ENCODE data around the gene EIF3C.
"Not testable (repeated sequence)": the region's sequence is repeated elsewhere in the genome, so short reads cannot be mapped to it uniquely, and the experiment has no call there.

EIF3C gene
- total RNA-seq: 4.3 to 30.3 (median 11.1) reads per million in 9 experiments

- not testable (repeated sequence) for H3K27me3 Mint-ChIP-seq
Measured at GRCh38 chr16:28711220-28712083, at the start of gene EIF3C. Gene EIF3C, plus strand, starts transcription at chr16:28711464. Its CDS starts 223 bp downstream, at chr16:28711687.

DNA sequence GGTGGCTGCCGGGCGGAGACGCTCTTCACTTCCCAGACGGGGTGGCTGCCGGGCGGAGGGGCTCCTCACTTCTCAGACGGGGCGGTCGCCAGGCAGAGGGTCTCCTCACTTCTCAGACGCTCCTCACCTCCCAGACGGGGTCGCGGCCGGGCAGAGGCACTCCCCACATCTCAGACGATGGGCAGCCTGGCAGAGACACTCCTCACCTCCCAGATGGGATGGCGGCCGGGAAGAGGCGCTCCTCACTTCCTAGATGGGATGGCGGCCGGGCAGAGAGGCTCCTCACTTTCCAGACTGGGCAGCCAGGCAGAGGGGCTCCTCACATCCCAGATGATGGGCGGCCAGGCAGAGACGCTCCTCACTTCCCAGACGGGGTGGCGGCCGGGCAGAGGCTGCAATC, 45.0 kb upstream of the EIF3C start:
- H3K4me1 Mint-ChIP-seq (ENCODE audit: low read depth in 2 of 2); H3K27me3 Mint-ChIP-seq; DNase-seq; ATAC-seq (replicated peaks); H3K27ac Mint-ChIP-seq; H3K4me3 Mint-ChIP-seq; H3K9me3 Mint-ChIP-seq; H3K36me3 Mint-ChIP-seq (ENCODE audit: insufficient read depth): not testable (repeated sequence)

More at GRCh38 chr16:28711220-28712083, at the start of gene EIF3C:
- ATAC-seq (replicated peaks): peak; percentile 99
- peak within 1 kb of the TSS in 1 of 2 donors; percentile 19 for H3K4me3 Mint-ChIP-seq
- not testable (repeated sequence) for DNase-seq; H3K36me3 Mint-ChIP-seq (ENCODE audit: insufficient read depth); H3K9me3 Mint-ChIP-seq; H3K27ac Mint-ChIP-seq; H3K4me1 Mint-ChIP-seq (ENCODE audit: low read depth in 2 of 2)

GRCh38 chr16:28667480-28667879, 43.8 kb upstream of the EIF3C start:
- DNase-seq; H3K27ac Mint-ChIP-seq; H3K4me1 Mint-ChIP-seq (ENCODE audit: low read depth in 2 of 2); ATAC-seq (replicated peaks); H3K36me3 Mint-ChIP-seq (ENCODE audit: insufficient read depth); H3K4me3 Mint-ChIP-seq; H3K9me3 Mint-ChIP-seq; H3K27me3 Mint-ChIP-seq: not testable (repeated sequence)

DNA sequence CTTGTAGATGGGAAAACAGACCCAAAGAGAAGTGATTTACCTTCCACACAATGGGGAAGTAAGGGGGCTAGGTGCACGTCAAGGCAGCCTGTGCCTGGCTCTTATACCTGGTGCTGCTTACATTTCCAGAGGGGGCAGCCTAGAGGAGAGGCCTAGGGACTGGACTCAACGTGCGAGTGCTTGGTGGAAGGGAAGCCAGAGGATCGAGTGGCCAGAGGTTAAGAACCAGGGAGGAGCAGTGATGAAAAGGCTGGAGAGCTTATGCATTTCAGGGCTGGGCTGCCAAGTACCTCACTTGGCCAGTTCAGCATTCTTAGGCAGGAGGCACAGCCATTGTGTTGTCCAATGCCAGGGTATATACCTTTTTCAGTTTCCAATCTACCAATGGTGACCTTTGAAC, 43.1 kb upstream of the EIF3C start:
- H3K4me1 Mint-ChIP-seq (ENCODE audit: low read depth in 2 of 2); H3K27ac Mint-ChIP-seq; H3K36me3 Mint-ChIP-seq (ENCODE audit: insufficient read depth); DNase-seq; H3K4me3 Mint-ChIP-seq; H3K9me3 Mint-ChIP-seq; ATAC-seq (replicated peaks); H3K27me3 Mint-ChIP-seq: not testable (repeated sequence)

DNA sequence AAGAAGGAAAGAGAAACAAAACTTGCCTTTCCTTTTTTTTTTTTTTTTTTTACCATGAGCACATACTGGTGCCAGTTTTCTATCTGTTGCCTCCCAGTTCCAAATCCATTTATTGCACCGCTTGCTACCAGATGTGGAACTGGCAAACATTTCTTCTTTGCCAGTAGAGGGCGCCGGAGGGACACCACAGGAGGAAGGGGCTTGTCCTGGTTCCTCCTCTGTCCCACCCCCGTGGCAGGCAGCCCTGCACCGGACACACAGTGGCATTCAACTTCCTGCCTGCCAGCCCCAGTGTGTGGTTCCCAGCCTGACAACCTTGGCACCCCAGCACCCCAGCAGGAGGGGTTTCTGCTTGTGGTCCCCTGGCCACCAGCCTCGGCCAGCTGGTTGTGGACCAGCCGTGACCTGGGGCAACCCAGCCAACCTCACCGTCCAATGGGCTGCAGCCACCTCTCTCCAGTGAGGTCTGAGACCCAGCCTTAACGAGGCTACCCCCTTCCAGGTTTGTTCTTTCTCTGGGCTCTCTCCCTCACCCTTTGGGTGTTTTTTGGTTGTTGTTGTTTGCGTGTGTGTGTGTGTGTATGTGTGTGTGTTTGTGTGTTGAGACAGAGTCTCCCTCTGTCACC, 22.8 kb upstream of the EIF3C start:
- H3K27ac Mint-ChIP-seq; DNase-seq; H3K36me3 Mint-ChIP-seq (ENCODE audit: insufficient read depth); H3K27me3 Mint-ChIP-seq; H3K4me1 Mint-ChIP-seq (ENCODE audit: low read depth in 2 of 2); H3K9me3 Mint-ChIP-seq: not testable (repeated sequence)
- peak; percentile 94 for ATAC-seq (replicated peaks)
- H3K4me3 Mint-ChIP-seq: peak overlapping the region in 1 of 2 donors; percentile 42

GRCh38 chr16:28689425-28689824, 21.8 kb upstream of the EIF3C start:
- not testable (repeated sequence) for H3K27me3 Mint-ChIP-seq; H3K36me3 Mint-ChIP-seq (ENCODE audit: insufficient read depth); H3K27ac Mint-ChIP-seq; H3K4me3 Mint-ChIP-seq; ATAC-seq (replicated peaks); DNase-seq; H3K4me1 Mint-ChIP-seq (ENCODE audit: low read depth in 2 of 2); H3K9me3 Mint-ChIP-seq

DNA sequence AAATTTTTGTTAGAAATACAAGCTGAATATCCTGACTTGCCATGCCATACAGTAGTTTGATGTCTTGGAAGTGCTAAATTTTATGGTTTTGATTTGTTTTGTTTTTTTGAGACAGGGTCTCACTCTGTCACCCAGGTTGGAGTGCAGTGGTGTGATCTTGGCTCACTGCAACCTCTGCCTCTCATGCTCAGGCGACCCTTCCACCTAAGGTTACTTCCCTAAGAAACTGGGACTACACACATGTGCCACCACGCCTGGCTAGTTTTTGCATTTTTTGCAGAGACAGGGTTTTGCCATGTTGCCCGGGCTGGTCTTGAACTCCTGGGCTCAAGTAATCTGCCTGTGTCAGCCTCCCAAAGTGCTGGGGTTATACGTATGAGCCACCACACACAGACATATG, 19.5 kb upstream of the EIF3C start:
- H3K4me1 Mint-ChIP-seq (ENCODE audit: low read depth in 2 of 2); ATAC-seq (replicated peaks); H3K9me3 Mint-ChIP-seq; H3K27ac Mint-ChIP-seq; H3K4me3 Mint-ChIP-seq; H3K36me3 Mint-ChIP-seq (ENCODE audit: insufficient read depth); DNase-seq; H3K27me3 Mint-ChIP-seq: not testable (repeated sequence)

- H3K27me3 Mint-ChIP-seq; H3K36me3 Mint-ChIP-seq (ENCODE audit: insufficient read depth); H3K4me3 Mint-ChIP-seq; H3K9me3 Mint-ChIP-seq; H3K27ac Mint-ChIP-seq; ATAC-seq (replicated peaks); H3K4me1 Mint-ChIP-seq (ENCODE audit: low read depth in 2 of 2); DNase-seq: not testable (repeated sequence)
Measured at GRCh38 chr16:28693257-28693950, 17.9 kb upstream of the EIF3C start.

DNA sequence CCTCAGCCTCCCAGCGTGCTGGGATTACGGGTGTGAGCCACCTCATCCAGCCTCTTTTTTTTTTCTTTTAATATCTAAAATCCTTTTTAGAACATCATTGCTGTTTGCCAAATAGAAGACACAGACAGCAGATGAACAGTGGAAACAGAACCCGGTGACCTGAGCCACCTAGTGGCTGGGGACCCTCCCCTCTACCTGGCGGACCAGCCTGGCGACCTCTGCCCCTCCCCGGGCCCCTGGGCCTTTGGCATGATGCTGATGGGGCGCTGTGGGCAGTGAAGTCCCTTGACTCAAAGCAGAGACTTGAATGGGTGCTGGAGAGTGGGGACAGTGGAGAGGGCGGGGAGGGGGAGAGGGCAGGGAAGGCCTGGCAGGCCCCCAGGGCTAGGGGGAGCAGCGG, 11.5 kb upstream of the EIF3C start:
- H3K9me3 Mint-ChIP-seq; H3K27ac Mint-ChIP-seq; H3K4me3 Mint-ChIP-seq; DNase-seq; H3K4me1 Mint-ChIP-seq (ENCODE audit: low read depth in 2 of 2); H3K36me3 Mint-ChIP-seq (ENCODE audit: insufficient read depth); H3K27me3 Mint-ChIP-seq; ATAC-seq (replicated peaks): not testable (repeated sequence)

DNA sequence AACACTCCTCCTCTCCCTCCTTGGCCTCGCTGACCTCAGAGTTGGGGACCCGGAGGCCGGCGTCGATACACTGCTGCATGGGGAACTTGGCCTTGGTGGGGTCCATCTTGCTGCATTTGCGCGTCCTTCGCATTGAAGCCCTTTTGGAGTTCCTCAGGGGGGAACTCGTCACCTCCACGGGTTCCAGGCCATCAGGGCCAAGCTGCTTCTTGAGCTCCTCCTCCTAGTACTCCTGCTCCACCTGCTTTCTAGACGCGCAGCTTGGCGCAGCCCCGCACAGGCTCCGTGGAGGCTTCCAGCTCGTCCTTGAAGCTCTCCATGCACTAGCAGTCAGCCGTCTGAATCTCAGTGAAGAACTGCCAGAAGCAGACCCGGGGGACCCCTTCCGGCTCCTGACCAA, 10.9 kb upstream of the EIF3C start:
- not testable (repeated sequence) for H3K36me3 Mint-ChIP-seq (ENCODE audit: insufficient read depth); ATAC-seq (replicated peaks); DNase-seq; H3K27ac Mint-ChIP-seq; H3K4me1 Mint-ChIP-seq (ENCODE audit: low read depth in 2 of 2); H3K4me3 Mint-ChIP-seq; H3K9me3 Mint-ChIP-seq; H3K27me3 Mint-ChIP-seq

DNA sequence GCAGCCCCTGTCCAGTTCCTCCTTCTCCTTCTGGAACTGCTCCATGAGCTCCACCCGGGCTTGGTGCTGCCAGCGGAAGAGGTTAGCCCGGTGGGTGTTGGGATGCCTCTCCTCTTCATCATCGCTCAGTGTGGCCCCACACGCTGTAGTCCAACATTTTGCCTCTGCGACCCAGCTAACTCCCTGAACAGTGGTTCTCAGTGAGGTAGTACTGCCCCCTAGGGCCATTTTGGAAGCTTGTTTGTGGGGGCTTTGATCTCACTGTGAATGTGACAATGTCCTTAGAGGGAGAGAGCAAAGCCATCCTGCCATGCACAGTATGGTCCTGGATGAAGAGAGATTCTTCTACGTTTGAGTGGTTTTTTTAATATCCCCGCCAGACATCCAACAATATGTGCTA, 9.9 kb upstream of the EIF3C start:
- ATAC-seq (replicated peaks); H3K4me1 Mint-ChIP-seq (ENCODE audit: low read depth in 2 of 2); H3K27me3 Mint-ChIP-seq; DNase-seq; H3K4me3 Mint-ChIP-seq; H3K9me3 Mint-ChIP-seq; H3K27ac Mint-ChIP-seq; H3K36me3 Mint-ChIP-seq (ENCODE audit: insufficient read depth): not testable (repeated sequence)

GRCh38 chr16:28704246-28704645, 7.0 kb upstream of the EIF3C start:
- not testable (repeated sequence) for H3K9me3 Mint-ChIP-seq; H3K27ac Mint-ChIP-seq; H3K4me1 Mint-ChIP-seq (ENCODE audit: low read depth in 2 of 2); DNase-seq; H3K4me3 Mint-ChIP-seq; H3K36me3 Mint-ChIP-seq (ENCODE audit: insufficient read depth); ATAC-seq (replicated peaks); H3K27me3 Mint-ChIP-seq

- H3K27me3 Mint-ChIP-seq; H3K27ac Mint-ChIP-seq; H3K9me3 Mint-ChIP-seq; ATAC-seq (replicated peaks); H3K4me1 Mint-ChIP-seq (ENCODE audit: low read depth in 2 of 2); DNase-seq; H3K36me3 Mint-ChIP-seq (ENCODE audit: insufficient read depth); H3K4me3 Mint-ChIP-seq: not testable (repeated sequence)
Measured at GRCh38 chr16:28722852-28723650, 11.8 kb downstream of the EIF3C start.
